GM10847 (cell line): ENCODE results near the gene ITGBL1.

Experiments
- POLR2A ChIP-seq: IDR thresholded peaks from 2 replicates; pipeline ENCODE4 v1.6.1; 2011; ENCODE audit not compliant: insufficient read length; ENCODE audit errors: extremely low read depth

The ITGBL1 gene

DNA sequence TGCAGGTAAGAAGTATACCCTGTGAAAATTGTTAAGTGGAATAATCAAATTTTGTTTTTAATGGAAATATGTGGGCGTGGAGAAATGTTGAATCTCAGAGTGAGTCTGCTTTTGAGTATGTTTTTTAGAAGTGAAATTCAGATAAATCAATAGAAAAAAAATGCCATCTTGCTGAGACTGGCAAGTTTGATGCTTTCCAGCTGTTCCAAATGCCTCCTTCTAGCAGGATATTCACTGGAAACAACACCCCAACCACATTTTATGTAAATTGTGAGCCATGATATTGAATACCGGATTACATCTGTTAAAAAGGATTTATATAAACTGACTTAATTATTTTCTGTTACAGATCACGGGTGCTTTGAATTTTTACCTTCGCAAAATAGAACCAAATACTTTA is 115.4 kb downstream of the ITGBL1 start:
- TF ChIP-seq POLR2A: no peak

DNA sequence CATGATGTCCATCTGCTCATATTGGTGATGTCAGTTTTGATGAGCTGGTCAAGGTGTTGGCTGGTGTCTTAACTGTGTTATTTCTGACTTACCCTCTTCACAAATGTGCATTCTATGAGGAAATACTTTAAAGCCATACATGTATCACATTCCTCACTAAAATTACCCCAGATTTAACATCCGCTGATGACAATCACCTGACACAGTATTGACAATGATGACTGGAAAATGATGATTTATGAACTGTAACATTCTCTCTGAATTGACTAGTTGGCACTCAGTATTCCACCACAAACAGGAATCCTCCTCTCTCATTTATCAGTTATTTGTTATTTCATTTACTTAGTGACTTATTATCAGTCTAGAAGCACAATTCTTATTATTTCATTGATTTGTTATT is 117.3 kb downstream of the ITGBL1 start:
- TF ChIP-seq POLR2A: no peak

DNA sequence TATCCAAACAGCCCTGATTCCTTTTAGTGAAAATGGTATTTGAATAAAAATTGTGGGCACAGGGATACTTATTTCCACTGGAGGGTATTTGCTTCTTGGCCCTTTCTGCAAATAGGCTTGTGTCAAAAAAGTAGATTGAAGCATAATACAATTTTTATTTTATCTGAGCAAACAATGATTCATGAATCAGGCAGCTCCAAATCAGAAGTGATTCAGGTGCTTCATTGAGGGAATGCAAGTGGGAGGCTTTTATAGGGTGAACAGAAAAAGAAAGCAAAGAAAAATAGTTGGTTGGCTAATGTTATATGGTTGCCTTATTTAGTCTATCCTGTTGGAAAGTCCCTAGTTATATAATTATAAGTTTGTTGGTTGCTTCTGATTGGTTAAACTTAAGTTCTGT is 117.9 kb downstream of the ITGBL1 start:
- no peak for TF ChIP-seq POLR2A

DNA sequence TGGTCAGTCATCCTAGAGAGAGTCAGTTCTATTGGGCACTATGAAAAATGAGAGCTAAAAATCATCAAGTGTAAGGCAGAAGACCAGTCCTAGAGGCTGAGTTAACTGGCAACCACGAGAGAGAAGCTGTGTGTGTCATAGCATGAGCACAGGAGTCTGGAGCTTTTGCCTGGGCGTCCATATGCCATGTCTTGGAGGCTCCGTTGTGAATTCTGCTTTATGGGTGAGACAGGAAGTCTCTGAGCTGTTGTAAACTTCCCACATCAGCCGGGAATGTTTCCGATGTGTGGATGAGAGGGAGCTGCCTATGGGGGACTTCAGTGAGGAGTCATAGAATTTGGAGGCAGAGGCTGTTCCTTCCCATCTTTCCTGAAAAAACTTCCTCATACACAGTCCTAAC is 120.0 kb downstream of the ITGBL1 start:
- no peak for TF ChIP-seq POLR2A

DNA sequence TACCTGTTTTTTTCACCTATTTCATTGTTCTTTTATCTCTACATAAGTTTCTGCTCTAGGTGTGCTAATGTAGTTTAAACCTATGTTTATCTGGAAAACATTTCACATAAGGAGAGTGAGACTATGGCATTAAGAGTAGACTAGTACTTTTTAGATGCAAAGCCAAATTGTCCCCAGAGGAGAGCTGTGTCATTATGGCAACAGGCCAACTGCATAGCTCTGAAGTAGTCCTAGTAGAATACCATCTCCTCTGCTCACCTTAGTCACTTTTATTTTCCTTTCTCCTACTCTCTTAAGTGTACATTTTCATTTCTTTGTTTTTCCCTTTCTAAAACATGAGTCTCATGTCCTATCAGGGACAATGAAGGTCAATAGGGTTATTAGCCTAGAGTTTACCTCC is 123.1 kb downstream of the ITGBL1 start:
- TF ChIP-seq POLR2A: no peak

DNA sequence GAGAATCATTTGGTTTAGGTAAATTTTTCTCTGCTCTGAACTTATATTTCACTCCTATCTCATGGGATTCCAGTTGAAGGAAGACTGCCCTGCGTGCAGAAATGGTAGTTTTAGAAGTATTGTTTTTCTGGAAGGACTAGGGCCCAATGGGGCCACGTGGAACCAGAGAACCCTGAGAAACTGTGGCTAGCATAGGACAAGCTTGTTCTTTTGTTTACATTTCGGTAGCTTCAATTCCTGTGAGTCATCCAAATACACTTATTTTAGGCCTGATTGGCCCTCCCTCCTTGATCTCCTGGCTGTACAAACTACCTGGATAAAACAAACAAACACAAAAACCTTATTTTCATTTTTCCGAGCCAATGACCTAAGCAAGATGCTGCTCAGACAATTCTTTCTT is 124.0 kb downstream of the ITGBL1 start:
- no peak for TF ChIP-seq POLR2A

DNA sequence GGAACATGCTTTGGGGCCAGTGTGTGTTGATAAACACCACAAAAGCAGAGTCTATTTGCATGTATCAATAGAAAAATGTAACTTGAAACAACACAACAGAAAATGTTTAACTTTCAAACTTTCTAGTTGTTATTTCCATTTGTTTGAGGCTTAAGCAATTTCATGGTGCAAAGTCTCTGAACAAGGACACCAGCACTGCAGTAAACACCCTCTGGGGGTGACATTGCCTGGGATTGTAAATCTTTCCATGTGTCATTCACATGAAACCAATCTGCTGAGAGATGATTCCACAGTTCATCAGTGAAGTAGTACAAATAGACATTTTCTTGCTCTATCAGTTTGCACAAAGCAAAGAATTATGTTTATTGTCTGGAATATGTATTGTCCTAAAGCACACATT is 124.5 kb downstream of the ITGBL1 start:
- no peak for TF ChIP-seq POLR2A

DNA sequence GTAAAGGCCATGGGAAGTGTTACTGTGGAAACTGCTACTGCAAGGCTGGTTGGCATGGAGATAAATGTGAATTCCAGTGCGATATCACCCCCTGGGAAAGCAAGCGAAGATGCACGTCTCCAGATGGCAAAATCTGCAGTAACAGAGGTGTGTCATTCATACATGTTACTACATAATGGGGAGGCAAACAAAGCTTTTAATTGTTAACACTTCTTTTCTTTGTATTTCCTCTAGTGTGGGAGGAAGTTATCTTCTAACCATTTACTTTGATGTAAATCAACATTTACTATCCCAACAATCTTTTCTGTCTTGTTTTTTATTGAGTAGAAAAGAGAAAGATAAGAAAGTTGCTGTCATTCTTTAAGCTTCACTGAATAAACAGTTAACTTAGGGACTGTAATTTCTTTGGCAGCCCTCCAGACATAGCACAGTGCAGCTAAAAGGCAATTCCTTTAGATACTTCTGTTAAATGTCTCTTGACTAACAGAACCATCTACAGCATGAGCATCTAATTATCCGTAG is 126.9 kb downstream of the ITGBL1 start:
- TF ChIP-seq POLR2A: no peak

DNA sequence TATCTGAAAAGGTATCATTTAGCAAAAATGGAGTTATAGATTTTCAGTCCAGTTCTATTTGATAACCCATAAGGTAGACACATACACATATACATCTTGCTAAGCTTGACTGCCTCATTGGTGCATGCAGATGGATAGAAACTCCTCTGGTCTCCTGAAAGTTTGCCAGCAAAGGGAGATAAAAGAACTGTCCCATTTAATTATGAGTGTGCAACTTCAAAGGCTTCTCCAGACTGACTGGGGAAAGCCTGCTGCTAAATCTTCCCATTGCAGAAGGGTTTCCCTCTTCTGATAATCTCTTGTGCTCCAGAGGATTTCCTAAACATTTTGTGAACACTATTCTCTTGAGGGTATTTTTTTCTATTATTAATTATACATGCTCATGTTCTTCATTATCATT is 131.9 kb downstream of the ITGBL1 start:
- no peak for TF ChIP-seq POLR2A

DNA sequence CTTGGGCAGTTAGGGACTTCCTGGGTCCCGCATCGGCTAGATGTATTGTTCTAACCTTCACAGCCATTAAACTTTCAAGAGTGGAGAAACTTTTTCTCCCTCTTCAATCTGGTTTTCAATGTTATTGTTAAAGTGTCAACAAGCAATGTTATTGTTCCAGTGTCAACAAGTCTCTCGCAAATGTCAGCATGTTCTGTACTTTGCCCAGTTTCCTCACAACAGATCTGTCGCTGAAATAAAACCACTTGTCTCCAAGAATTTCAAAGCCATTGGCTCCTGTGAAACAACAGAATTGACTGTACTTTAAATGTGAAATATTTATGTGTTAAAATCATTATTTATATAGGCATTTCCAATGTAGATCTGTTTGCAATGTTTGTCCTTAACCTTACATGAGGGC is 138.0 kb downstream of the ITGBL1 start:
- TF ChIP-seq POLR2A: no peak

DNA sequence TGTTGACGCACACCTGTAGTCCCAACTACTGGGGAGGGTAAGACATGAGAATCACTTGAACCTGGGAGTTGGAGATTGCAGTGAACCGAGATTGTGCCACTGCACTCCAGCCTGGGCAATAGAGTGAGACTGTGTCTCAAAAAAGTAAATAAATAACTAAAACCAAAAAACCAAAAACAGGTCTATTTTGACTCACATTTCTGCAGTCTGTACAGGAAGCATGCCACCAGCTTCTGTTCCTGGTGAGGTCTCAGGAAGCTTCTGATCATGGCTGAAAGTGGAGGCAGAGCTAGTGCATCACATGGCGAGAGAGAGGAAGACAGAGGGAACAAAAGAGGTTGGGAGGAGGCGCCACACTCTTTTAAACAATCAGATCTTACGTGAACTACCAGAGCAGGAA is 142.5 kb downstream of the ITGBL1 start:
- no peak for TF ChIP-seq POLR2A

DNA sequence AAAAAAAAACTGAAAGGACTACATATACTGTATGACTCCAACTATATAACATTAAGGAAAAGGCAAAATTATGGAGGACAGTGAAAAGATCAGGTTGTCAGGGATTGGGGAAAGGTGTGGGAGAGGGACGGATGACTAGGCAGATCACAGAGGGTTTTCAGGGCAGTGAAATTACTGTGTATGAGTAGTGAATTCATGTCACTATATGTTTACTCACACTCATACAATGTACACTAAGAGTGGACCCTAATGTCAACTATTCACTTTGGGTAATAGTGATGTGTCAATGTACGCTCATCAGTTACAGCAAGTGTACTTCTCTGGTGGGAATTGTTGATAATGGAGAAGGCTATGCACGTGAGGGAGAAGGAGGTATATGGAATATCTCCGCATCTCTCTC is 144.3 kb downstream of the ITGBL1 start:
- TF ChIP-seq POLR2A: no peak

DNA sequence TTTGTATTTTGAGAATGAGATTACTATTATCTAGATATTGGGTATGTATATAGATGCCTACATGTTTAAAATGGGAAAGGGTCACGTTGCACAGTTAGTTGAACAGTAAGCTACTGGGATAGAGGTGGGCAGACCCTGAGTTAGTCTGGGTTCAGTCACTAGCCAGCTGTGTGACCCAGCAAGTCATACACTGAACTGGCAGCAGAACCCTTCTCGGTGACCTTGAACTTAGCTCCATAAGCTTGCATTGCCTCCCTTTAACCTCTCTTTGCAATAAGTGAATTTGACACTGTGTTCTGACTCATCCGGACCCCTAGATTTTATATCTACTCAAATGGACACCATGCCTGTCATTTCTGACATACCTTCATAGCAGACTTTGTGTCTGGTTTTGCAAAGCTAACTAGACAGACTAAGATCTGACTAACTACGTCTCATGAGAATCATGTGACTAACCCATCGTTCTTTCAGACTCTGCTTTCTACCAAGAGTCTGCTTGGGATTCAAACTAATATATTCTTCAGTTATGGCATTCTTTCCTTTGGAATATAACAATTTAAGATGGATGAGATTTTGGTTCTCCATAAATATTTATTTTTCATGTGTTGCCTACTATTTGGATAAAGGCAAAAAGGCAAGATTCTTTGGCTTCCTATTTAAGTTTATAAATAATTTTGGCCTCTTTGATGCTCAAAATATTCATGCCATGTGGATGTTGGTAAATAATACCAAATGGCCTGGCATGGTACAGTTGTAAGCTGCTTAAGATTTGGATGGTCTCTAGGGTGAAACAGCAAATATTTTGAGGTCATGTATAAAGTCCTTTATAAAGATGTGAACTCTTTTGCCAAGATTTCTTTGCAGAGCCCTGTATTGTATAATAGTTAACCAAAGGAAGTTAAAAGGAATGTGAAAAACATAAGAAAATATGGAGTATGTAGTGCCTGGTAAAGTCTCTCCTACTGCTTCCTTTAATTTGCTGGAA is 159.3 kb downstream of the ITGBL1 start:
- no peak for TF ChIP-seq POLR2A

DNA sequence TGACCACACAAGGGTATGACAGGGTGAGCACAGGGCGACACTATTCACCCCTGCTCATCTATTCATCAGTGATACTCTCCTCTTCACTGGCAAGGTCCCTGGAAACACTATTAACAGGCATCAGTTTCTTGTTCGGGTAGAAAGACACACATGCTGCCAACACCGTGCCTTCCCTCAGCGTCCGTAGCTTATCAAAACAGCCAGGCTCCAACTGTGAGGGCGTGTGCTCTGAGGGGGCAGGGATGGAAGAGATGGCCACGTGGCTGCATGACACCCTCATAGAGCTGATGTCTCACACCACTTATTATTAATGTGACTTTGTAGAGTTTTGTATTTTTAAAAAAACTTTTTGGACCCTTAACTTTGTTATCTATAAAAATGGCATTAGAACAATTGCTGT is 160.3 kb downstream of the ITGBL1 start:
- no peak for TF ChIP-seq POLR2A

DNA sequence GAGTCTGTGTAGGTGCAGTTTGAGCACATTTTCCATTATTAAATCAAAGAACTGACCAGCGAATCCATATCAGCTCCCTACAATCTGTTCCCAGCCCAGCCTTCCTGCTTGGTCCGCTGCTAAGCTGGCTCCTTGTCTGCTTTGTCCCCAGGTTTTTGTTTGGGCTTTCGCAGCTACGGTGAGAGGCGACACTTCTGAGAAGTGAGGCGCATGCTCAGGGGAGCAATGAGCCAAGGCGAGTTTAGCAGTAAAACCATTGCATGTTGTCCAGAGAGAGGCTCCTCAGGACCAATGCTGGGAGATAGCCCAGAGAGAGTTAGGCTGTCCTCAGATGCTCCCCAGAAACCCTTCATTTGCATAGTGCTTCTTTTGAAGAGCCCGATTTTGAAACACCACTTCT is 162.0 kb downstream of the ITGBL1 start:
- TF ChIP-seq POLR2A: no peak

DNA sequence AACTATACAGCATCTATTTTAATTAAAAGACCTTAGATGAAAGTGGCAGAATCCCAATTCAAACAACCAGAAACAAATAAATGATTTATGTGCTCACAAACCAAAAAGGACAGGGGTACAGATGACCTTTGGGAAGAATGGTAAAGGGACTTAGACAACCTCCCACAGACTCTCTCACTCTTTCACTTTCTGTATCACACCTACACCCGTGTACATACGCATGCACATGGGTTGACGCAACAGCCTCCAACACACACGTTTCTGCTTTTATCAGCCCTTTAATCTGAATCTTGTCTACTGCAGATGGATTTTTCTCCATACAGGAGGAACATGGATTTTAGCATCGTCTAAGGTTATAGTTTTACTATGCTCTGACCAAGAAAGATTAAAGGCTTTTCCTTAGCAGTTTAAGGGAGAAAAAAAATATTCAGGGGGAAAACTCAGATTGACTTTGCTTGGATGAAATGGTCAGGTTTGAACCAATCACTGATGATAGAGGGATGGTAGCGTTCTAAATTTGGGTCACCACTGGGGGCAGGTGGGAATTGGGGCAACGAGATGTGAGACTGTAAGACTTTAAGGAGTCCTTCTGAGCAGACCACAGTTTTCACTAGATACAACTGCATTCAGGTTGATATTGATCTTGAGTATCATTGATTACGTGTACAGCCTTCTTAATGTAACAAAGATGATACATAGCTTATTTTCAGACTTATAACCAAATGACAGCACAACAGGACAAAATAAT is 166.1 kb downstream of the ITGBL1 start:
- no peak for TF ChIP-seq POLR2A
